B cell (primary cell): ENCODE data around the gene HTT. TPM values are rescaled to one million over a fixed set of nuclear protein-coding genes. Genes with fewer than 3 reads are reported as not detected.

Experiments
- ATAC-seq: fragments of 200-7000 bp; cut with Tn5 transposase; one replicate; pipeline ENCODE4 v1.10.0; 2021; ENCODE audit warnings: low read depth, mild to moderate bottlenecking, moderate number of reproducible peaks, moderate library complexity
- CTCF ChIA-PET: fragments of 350-600 bp; sonication (Branson Sonifier 250); formaldehyde crosslinking; loops from one replicate; lab custom pipeline; 2021; ENCODE audit warnings: antibody characterized with exemption, inconsistent platforms; lab: Charles Lee
- POLR2A ChIA-PET: fragments of 350-600 bp; sonication (Branson Sonifier 250); formaldehyde crosslinking; loops from one replicate; lab custom pipeline; 2021; ENCODE audit warnings: antibody characterized with exemption; lab: Charles Lee
- DNase-seq: peaks from one replicate; pipeline ENCODE4 v3.0.0; 2013
- H2AFZ ChIP-seq: 2 replicates; pipeline ENCODE4 v1.6.1; 2012; ENCODE audit warnings: mild to moderate bottlenecking, low read depth, low read length; ENCODE audit not compliant: insufficient read depth, poor library complexity, severe bottlenecking
- H3K27ac ChIP-seq, 2 donors: 1 replicate in 1 of 2; 2 replicates in 1 of 2; pipeline ENCODE4 v1.5.1; 2012 to 2013; ENCODE audit warnings: low read length in 2 of 2, mild to moderate bottlenecking in 2 of 2, moderate library complexity in 1 of 2
- H3K27me3 ChIP-seq, 4 experiments: fragments of 200-600 bp in 1 of 4; sonication (generic) in 1 of 4; replicated peaks in 1 of 4; 1 replicate in 2 of 4; 2 replicates in 2 of 4; pipeline versions ENCODE4 v1.6.1 to v1.7.0; 2013 to 2016; ENCODE audit warnings: low read length in 3 of 4, mild to moderate bottlenecking in 2 of 4, mixed read lengths in 1 of 4, moderate library complexity in 1 of 4; ENCODE audit not compliant: insufficient read depth in 4 of 4, control insufficient read depth in 3 of 4; ENCODE audit errors: control extremely low read depth in 1 of 4
- H3K36me3 ChIP-seq, 2 experiments: replicated peaks in 1 of 2; 1 replicate in 1 of 2; 2 replicates in 1 of 2; pipeline versions ENCODE4 v1.6.1 to v1.7.1; 2013; ENCODE audit warnings: low read length in 1 of 2; ENCODE audit not compliant: insufficient read depth in 2 of 2, control insufficient read depth in 1 of 2; ENCODE audit errors: control extremely low read depth in 1 of 2, extremely low read depth in 1 of 2
- H3K4me1 ChIP-seq, 2 donors: fragments of 200-600 bp in 1 of 2; sonication (generic) in 1 of 2; 1 replicate in 1 of 2; 2 replicates in 1 of 2; pipeline versions ENCODE4 v1.5.1 to v1.6.1; 2013 to 2017; ENCODE audit warnings: low read length in 2 of 2; ENCODE audit not compliant: control insufficient read depth in 2 of 2, insufficient read depth in 2 of 2
- H3K4me2 ChIP-seq: replicated peaks from 2 replicates; pipeline ENCODE3; 2012; ENCODE audit warnings: mild to moderate bottlenecking, low read depth, low read length; ENCODE audit not compliant: poor library complexity, severe bottlenecking
- H3K4me3 ChIP-seq, 5 experiments: fragments of 200-600 bp in 1 of 5; sonication (generic) in 1 of 5; 1 replicate in 3 of 5; 2 replicates in 2 of 5; pipeline versions ENCODE4 v1.5.1 to v1.7.0; 2011 to 2016; ENCODE audit warnings: low read length in 4 of 5, mild to moderate bottlenecking in 4 of 5, low read depth in 2 of 5, control low read depth in 1 of 5, moderate library complexity in 1 of 5; ENCODE audit not compliant: insufficient read depth in 1 of 5; ENCODE audit errors: control extremely low read depth in 1 of 5, extremely low read depth in 1 of 5
- H3K79me2 ChIP-seq: fragments of 200-600 bp; sonication (generic); one replicate; pipeline ENCODE4 v1.6.0; 2016; ENCODE audit warnings: low read length; ENCODE audit not compliant: control insufficient read depth, insufficient read depth
- H3K9ac ChIP-seq: fragments of 200-600 bp; sonication (generic); 2 replicates; pipeline ENCODE4 v1.6.1; 2017; ENCODE audit warnings: mild to moderate bottlenecking, low read length, moderate library complexity
- H3K9me3 ChIP-seq, 3 donors: one replicate each; pipeline versions ENCODE4 v1.6.1 to v1.7.1; 2013; ENCODE audit warnings: low read length in 2 of 3; ENCODE audit not compliant: control insufficient read depth in 2 of 3, insufficient read depth in 1 of 3; ENCODE audit errors: control extremely low read depth in 1 of 3
- H4K20me1 ChIP-seq: 2 replicates; pipeline ENCODE4 v1.6.0; 2012; ENCODE audit warnings: mild to moderate bottlenecking, low read length; ENCODE audit not compliant: insufficient read depth, control insufficient read depth, poor library complexity, severe bottlenecking
- H3K27ac Mint-ChIP-seq: one replicate; pipeline ENCODE4 v1.8.0; 2021; ENCODE audit warnings: mixed read lengths
- H3K27me3 Mint-ChIP-seq: one replicate; pipeline ENCODE4 v1.8.0; 2021; ENCODE audit warnings: mixed read lengths
- H3K4me1 Mint-ChIP-seq: one replicate; pipeline ENCODE4 v1.8.0; 2021; ENCODE audit warnings: mixed read lengths
- H3K4me3 Mint-ChIP-seq: one replicate; pipeline ENCODE4 v1.8.0; 2021; ENCODE audit warnings: mixed read lengths
- H3K9me3 Mint-ChIP-seq: one replicate; pipeline ENCODE4 v1.8.0; 2022; ENCODE audit warnings: mixed read lengths; ENCODE audit not compliant: insufficient read depth
- CTCF ChIP-seq: fragments of 200-600 bp; IDR thresholded peaks from one replicate; pipeline ENCODE4 v1.8.0; 2022; ENCODE audit warnings: antibody characterized with exemption, mild to moderate bottlenecking
- EZH2 ChIP-seq: IDR thresholded peaks from 2 replicates; pipeline ENCODE4 v1.6.1; 2012; ENCODE audit warnings: borderline replicate concordance, low read depth, mild to moderate bottlenecking, moderate library complexity, low read length; ENCODE audit not compliant: insufficient read depth, poor library complexity, severe bottlenecking
- WGBS: methylation state at CpG from one replicate; pipeline ENCODE4 v1.1.5; 2013; ENCODE audit warnings: missing lambda C conversion rate; ENCODE audit not compliant: insufficient coverage; 5-methylcytosine and 5-hydroxymethylcytosine counted together
- intact Hi-C: fragments of 100-400 bp; cut with micrococcal nuclease; formaldehyde crosslinking; loops from one replicate; pipeline ENCODE4 v1.10.0; 2022
- polyA plus RNA-seq: library from polyadenylated mRNA; depleted of rRNA; stranded (reverse); fragments of >200 nt; gene quantifications from 2 replicates; pipeline ENCODE4 v1.2.3, GENCODE V29; 2012
- total RNA-seq, 2 donors: library from RNA; stranded (reverse); fragments of 120-200 nt in 1 of 2; gene quantifications; 1 replicate in 1 of 2; 2 replicates in 1 of 2; pipeline versions ENCODE4 v1.2.3 to v1.2.4, GENCODE V29; 2013 to 2022

The HTT gene
- total and polyA plus RNA-seq, 2 donors (not counting 1 experiment from before 2014, with no cell fraction given), result 52.8 to 195 TPM

DNA sequence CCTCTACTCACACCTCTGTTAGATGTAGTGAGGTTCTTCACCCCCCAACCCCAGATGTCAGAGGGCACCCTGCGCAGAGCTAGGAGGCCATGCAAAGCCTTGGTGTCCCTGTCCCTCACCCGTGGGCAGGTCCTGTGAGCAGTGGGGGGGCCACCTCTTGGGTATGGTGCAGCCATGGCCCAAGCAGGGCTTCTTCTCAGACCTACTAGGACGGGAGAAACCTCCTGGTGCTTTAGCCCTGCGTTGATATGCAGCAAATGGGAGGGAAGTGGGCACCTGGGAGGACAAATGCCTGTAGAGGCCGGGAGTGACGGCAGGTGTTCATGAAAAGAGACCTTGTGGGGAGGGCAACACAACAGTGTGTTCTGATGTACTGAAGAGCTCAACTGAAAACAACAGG, 136.0 kb downstream of the HTT start:
- POLR2A ChIA-PET, result interaction anchor here (0.6 kb wide), 1 partner anchor 11 kb away, joined by 5 read pairs; no protein-coding TSS in a partner anchor
- Histone ChIP-seq H3K79me2 (no peaks in the 10 kb centered on the region), H3K4me3 (no peak overlapping the region), H3K4me2 (no peak overlapping the region), H2AFZ (no peak overlapping the region), H3K27ac (no peak overlapping the region), H3K4me1 (no peaks in the 10 kb centered on the region), H3K9me3 (no peaks in the 10 kb centered on the region), H3K27me3 (no peaks in the 10 kb centered on the region), H4K20me1 (no peaks in the 10 kb centered on the region), H3K9ac (no peak overlapping the region), H3K36me3 (peaks cover 0 to 87% of the 10 kb centered on the region in 2 experiments)
- Mint-ChIP-seq H3K9me3 (no peaks in the 10 kb centered on the region), H3K4me1 (no peaks in the 10 kb centered on the region), H3K4me3 (no peak overlapping the region), H3K27ac (no peak overlapping the region), H3K27me3 (no peaks in the 10 kb centered on the region)
- 97% methylated on average over 6 of the region's 6 CpGs for WGBS
- no peak for ATAC-seq
- CTCF ChIA-PET, result no interaction called here
- intact Hi-C loops, result no loop called here
- no peak for TF ChIP-seq CTCF
- no peak for DNase-seq

DNA sequence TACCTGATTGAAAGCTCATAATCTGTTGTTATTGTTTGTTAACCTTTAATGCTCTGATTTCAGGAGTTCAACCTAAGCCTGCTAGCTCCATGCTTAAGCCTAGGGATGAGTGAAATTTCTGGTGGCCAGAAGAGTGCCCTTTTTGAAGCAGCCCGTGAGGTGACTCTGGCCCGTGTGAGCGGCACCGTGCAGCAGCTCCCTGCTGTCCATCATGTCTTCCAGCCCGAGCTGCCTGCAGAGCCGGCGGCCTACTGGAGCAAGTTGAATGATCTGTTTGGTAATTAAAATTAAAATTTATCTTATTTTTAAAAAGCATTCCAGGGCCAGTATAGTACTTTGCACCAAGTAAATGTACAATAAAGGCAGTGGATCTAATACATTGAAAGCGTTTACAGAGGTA, 137.4 kb downstream of the HTT start:
- Mint-ChIP-seq H3K4me3 (no peak overlapping the region), H3K9me3 (no peaks in the 10 kb centered on the region), H3K27ac (no peak overlapping the region), H3K4me1 (no peaks in the 10 kb centered on the region), H3K27me3 (no peaks in the 10 kb centered on the region)
- no peaks in the 10 kb centered on the region for H4K20me1 ChIP-seq
- DNase-seq, result no peak
- ATAC-seq, result no peak
- no peak overlapping the region for H3K4me2 ChIP-seq
- no peak overlapping the region for H3K27ac ChIP-seq
- TF ChIP-seq EZH2 (no peak), CTCF (no peak)
- no peaks in the 10 kb centered on the region for H3K4me1 ChIP-seq
- no peak overlapping the region for H3K9ac ChIP-seq
- ChIA-PET POLR2A (no interaction called here), CTCF (interaction anchor here (1.0 kb wide), 1 partner anchor 134 kb away, joined by 3 read pairs; no protein-coding TSS in a partner anchor)
- H3K4me3 ChIP-seq, result no peak overlapping the region
- no peak overlapping the region for H2AFZ ChIP-seq
- H3K36me3 ChIP-seq, result peaks cover 0 to 88% of the 10 kb centered on the region in 2 experiments
- intact Hi-C loops, result no loop called here
- H3K27me3 ChIP-seq, result no peaks in the 10 kb centered on the region
- 100% methylated on average over 5 of the region's 8 CpGs for WGBS
- H3K79me2 ChIP-seq, result no peaks in the 10 kb centered on the region
- no peaks in the 10 kb centered on the region for H3K9me3 ChIP-seq
